ENCODE results near the gene GMDS. TPM values are rescaled to one million over a fixed set of nuclear protein-coding genes. Genes with fewer than 3 reads are reported as not detected.

GMDS gene
- total RNA-seq, 6 experiments from 2014 or later: 13.2 to 18.0 (median 14.7) TPM

DNA sequence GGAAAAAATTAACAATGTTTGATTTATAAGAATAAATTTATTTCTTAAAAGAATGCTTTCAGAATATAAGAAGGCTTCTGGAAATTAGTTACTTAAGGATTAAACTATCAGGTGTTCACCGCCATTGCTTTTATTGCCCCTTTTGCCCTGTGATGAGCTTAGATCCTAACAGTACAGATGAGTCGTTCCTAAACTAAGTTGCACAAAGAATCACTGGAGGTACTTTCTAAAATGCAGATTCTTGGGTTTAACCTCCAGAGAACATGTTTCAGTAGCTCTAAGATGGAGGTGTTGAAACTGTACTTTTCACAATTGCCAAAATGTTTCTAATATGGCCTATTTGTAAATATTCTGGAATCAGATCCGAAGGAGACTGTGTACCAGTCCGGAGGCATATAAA lies 211.9 kb downstream of the GMDS start:
- Mint-ChIP-seq H3K36me3 (ENCODE audit: low read depth) (no peaks in the 10 kb centered on the region), H3K4me3 (no peak overlapping the region), H3K4me1 (ENCODE audit: low read depth) (peaks cover 7% of the 10 kb centered on the region; the same call in 1 of the 2 replicates), H3K27me3 (ENCODE audit: insufficient read depth) (no peaks in the 10 kb centered on the region; the same call in 1 of the 2 replicates), H3K27ac (no peak overlapping the region), H3K9me3 (no peaks in the 10 kb centered on the region)
- no peak for DNase-seq
- TF ChIP-seq, protein P1, sequence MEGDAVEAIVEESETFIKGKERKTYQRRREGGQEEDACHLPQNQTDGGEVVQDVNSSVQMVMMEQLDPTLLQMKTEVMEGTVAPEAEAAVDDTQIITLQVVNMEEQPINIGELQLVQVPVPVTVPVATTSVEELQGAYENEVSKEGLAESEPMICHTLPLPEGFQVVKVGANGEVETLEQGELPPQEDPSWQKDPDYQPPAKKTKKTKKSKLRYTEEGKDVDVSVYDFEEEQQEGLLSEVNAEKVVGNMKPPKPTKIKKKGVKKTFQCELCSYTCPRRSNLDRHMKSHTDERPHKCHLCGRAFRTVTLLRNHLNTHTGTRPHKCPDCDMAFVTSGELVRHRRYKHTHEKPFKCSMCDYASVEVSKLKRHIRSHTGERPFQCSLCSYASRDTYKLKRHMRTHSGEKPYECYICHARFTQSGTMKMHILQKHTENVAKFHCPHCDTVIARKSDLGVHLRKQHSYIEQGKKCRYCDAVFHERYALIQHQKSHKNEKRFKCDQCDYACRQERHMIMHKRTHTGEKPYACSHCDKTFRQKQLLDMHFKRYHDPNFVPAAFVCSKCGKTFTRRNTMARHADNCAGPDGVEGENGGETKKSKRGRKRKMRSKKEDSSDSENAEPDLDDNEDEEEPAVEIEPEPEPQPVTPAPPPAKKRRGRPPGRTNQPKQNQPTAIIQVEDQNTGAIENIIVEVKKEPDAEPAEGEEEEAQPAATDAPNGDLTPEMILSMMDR (IDR thresholded peaks at IDR 0.05): no peak

- DNase-seq: no peak
- H3K27ac Mint-ChIP-seq: no peak overlapping the region
- TF ChIP-seq, protein P1 (IDR thresholded peaks at IDR 0.05): no peak
Observed at GRCh38 chr6:2030682-2031244, 214.6 kb downstream of the GMDS start.

GRCh38 chr6:2029952-2030351 lies 215.5 kb downstream of the GMDS start:
- Mint-ChIP-seq H3K27ac (no peak overlapping the region), H3K27me3 (ENCODE audit: insufficient read depth) (no peaks in the 10 kb centered on the region), H3K4me3 (no peak overlapping the region), H3K4me1 (ENCODE audit: low read depth) (peaks cover 11% of the 10 kb centered on the region; the same call in 1 of the 2 replicates), H3K36me3 (ENCODE audit: low read depth) (no peaks in the 10 kb centered on the region), H3K9me3 (no peaks in the 10 kb centered on the region)
- DNase-seq: no peak
- TF ChIP-seq, protein P1 (IDR thresholded peaks at IDR 0.05): no peak

More at GRCh38 chr6:2030682-2031244, 214.6 kb downstream of the GMDS start:
- Mint-ChIP-seq H3K27me3 (ENCODE audit: insufficient read depth) (no peaks in the 10 kb centered on the region), H3K4me1 (ENCODE audit: low read depth) (peaks cover 11% of the 10 kb centered on the region; the same call in 1 of the 2 replicates), H3K9me3 (no peaks in the 10 kb centered on the region), H3K36me3 (ENCODE audit: low read depth) (no peaks in the 10 kb centered on the region), H3K4me3 (no peak overlapping the region)

- H3K27me3 Mint-ChIP-seq (ENCODE audit: insufficient read depth): no peaks in the 10 kb centered on the region
- peaks cover 13% of the 10 kb centered on the region; the same call in 1 of the 2 replicates for H3K4me1 Mint-ChIP-seq (ENCODE audit: low read depth)
- no peak for DNase-seq
- no peak overlapping the region for H3K4me3 Mint-ChIP-seq
- H3K36me3 Mint-ChIP-seq (ENCODE audit: low read depth): no peaks in the 10 kb centered on the region
- TF ChIP-seq, protein P1 (IDR thresholded peaks at IDR 0.05): no peak
- H3K27ac Mint-ChIP-seq: no peak overlapping the region
- no peaks in the 10 kb centered on the region for H3K9me3 Mint-ChIP-seq
Observed at GRCh38 chr6:2029130-2029794, 216.1 kb downstream of the GMDS start.

- Mint-ChIP-seq H3K27me3 (ENCODE audit: insufficient read depth) (no peaks in the 10 kb centered on the region), H3K4me3 (no peak overlapping the region), H3K27ac (no peak overlapping the region), H3K4me1 (ENCODE audit: low read depth) (peaks cover 18% of the 10 kb centered on the region; the same call in 1 of the 2 replicates), H3K36me3 (ENCODE audit: low read depth) (no peaks in the 10 kb centered on the region), H3K9me3 (no peaks in the 10 kb centered on the region)
- no peak for DNase-seq
- TF ChIP-seq, protein P1 (IDR thresholded peaks at IDR 0.05): no peak
Observed at GRCh38 chr6:2028457-2029038, 216.9 kb downstream of the GMDS start.
